Esophagus squamous epithelium (tissue), 5 donors: ENCODE measurements around the gene ABCA5. TPM values are rescaled to one million over a fixed set of nuclear protein-coding genes. Genes with fewer than 3 reads are reported as not detected.

Experiments used
- DNase-seq: peaks from one replicate; lab custom pipeline; 2025; lab: John Stamatoyannopoulos, UW
- H3K27ac ChIP-seq, 4 donors: fragments of 200-600 bp; sonication (generic); one replicate each; pipeline ENCODE4 v1.5.1; 2016 to 2019; ENCODE audit warnings: mild to moderate bottlenecking in 1 of 4
- H3K27me3 ChIP-seq, 4 donors: fragments of 200-600 bp; sonication (generic); 1 replicate in 3 of 4; 2 replicates in 1 of 4; pipeline versions ENCODE4 v1.5.1 to v1.6.0; 2017 to 2021; ENCODE audit warnings: antibody characterized with exemption in 1 of 4
- H3K36me3 ChIP-seq, 3 donors: fragments of 200-600 bp; sonication (generic); one replicate each; pipeline ENCODE4 v1.5.1; 2016 to 2019
- H3K4me1 ChIP-seq, 3 donors: fragments of 200-600 bp; sonication (generic); one replicate each; pipeline ENCODE4 v1.5.1; 2017 to 2019
- H3K4me3 ChIP-seq, 4 donors: fragments of 200-600 bp; sonication (generic); 1 replicate in 3 of 4; 2 replicates in 1 of 4; pipeline ENCODE4 v1.5.1; 2016 to 2019; ENCODE audit warnings: mild to moderate bottlenecking in 2 of 4, moderate library complexity in 1 of 4
- H3K9me3 ChIP-seq, 3 donors: fragments of 200-600 bp; sonication (generic); one replicate each; pipeline ENCODE4 v1.5.1; 2016 to 2019
- POLR2A ChIP-seq, 4 donors: fragments of 450-650 bp; IDR thresholded peaks; one replicate each; pipeline ENCODE4 v1.6.1; 2017; ENCODE audit warnings: antibody characterized with exemption in 4 of 4, mild to moderate bottlenecking in 4 of 4, moderate library complexity in 3 of 4
- WGBS, 2 donors: methylation state at CpG; one replicate each; pipeline ENCODE4 v1.1.5; 2018; 5-methylcytosine and 5-hydroxymethylcytosine counted together
- intact Hi-C: fragments of 100-400 bp; cut with DNase I; formaldehyde crosslinking; loops from one replicate; pipeline ENCODE4 v1.15.0; 2022
- total RNA-seq, 4 donors: library from RNA; depleted of rRNA; stranded (reverse); fragments of >200 nt; gene quantifications; one replicate each; pipeline ENCODE4 v1.1.0, GENCODE V29; 2016
- TF ChIP-seq, protein P1 (sequence below), 6 experiments: fragments of 450-650 bp in 4 of 6; fragments of 200-600 bp in 2 of 6; sonication (generic) in 2 of 6; IDR thresholded peaks; one replicate each; pipeline ENCODE4 v1.5.1; 2016 to 2019; ENCODE audit warnings: antibody characterized with exemption in 6 of 6, mild to moderate bottlenecking in 4 of 6, moderate library complexity in 4 of 6
- donor health status: DM: yes; HTN: yes; CAD: no.

The ABCA5 gene
- total RNA-seq, 4 donors from 2014 or later: 20.0 to 60.7 (median 28.1) TPM

DNA sequence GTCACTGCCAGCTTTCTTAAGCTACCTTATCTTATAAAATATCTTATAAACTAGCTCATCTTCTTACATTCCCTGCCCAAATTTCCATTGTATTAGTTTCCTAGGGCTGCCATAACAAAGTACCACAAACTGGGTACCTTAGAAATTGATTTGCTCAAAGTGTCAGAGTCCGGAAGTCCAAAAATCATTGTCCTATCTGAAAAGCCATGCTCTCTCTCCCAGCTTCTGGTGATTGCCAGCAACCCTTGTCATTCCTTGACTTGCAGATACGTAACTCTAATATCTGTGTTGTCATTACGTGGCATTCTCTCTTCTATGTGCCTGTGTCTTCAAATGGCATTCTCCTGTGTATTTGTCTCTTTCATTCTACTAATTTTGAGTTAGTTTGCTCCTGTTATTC lies 96.0 kb downstream of the ABCA5 start:
- WGBS, 2 donors: 83 to 93% methylated on average over 3 of the region's 3 CpGs
- intact Hi-C loops: loop anchor here (5.0 kb wide), 1 partner anchor 454 kb away; no protein-coding TSS in a partner anchor
- TF ChIP-seq, protein P1, sequence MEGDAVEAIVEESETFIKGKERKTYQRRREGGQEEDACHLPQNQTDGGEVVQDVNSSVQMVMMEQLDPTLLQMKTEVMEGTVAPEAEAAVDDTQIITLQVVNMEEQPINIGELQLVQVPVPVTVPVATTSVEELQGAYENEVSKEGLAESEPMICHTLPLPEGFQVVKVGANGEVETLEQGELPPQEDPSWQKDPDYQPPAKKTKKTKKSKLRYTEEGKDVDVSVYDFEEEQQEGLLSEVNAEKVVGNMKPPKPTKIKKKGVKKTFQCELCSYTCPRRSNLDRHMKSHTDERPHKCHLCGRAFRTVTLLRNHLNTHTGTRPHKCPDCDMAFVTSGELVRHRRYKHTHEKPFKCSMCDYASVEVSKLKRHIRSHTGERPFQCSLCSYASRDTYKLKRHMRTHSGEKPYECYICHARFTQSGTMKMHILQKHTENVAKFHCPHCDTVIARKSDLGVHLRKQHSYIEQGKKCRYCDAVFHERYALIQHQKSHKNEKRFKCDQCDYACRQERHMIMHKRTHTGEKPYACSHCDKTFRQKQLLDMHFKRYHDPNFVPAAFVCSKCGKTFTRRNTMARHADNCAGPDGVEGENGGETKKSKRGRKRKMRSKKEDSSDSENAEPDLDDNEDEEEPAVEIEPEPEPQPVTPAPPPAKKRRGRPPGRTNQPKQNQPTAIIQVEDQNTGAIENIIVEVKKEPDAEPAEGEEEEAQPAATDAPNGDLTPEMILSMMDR (IDR thresholded peaks at IDR 0.05): no peak
- no peak for TF ChIP-seq POLR2A (IDR thresholded peaks at IDR 0.05)
- H3K4me1 ChIP-seq: peaks cover 0 to 10% (median 0%) of the 10 kb centered on the region in 3 donors
- H3K9me3 ChIP-seq: peaks cover 0 to 13% (median 8%) of the 10 kb centered on the region in 3 donors
- no peak for DNase-seq
- no peak overlapping the region for H3K4me3 ChIP-seq
- no peaks in the 10 kb centered on the region for H3K27me3 ChIP-seq
- H3K36me3 ChIP-seq: no peaks in the 10 kb centered on the region
- no peak overlapping the region for H3K27ac ChIP-seq

DNA sequence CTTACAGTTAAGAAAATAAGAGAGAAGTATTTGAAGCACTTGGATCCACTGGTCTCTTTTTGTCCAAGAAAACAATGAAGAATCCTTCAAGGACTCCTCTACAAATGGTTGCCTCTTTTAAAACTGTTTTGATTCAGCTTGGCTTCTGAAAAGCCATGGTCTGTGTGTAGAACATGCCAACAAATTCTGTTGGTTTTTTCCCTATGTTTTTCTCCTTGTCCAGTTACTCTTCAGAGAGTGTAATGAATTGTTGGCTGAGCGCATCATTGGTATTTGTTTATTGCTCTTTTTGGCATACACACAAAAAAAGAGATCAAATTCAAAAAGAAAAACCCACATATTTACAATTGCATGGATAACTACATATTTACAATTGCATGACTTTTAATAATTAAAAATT lies 98.4 kb downstream of the ABCA5 start, which contains the start of gene ABCA10:
Gene ABCA10 (minus strand): TSS at position 249 of the 400 bp plus-strand sequence. CDS start 3,466 bp downstream, outside the sequence.
- 63 to 86% methylated on average over 1 of the region's 1 CpG for WGBS, 2 donors
- Histone ChIP-seq H3K27ac (peak within 1 kb of the TSS in 2 of 4 donors; percentile 4 to 17), H3K4me3 (peak within 1 kb of the TSS in 3 of 4 donors; percentile 13 to 37 (median 17))

DNA sequence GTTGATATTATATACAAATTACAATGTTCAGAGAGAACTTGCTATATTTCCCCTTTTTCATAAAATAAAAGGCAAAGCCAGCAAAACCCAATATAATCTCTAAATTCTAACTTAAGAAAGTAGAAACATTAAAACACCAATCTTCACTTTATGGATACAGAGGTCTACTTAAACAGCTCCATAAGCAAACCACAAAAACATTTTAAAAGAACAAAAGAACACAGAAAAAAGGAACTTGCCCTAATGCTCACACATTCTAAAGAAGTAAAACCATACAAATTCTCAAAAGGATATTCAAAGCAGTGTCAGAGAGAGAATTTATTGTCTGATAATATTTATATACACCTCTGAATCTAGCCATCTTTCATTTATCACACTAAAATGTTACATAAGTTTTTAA lies 98.9 kb downstream of the ABCA5 start:
- peaks cover 0 to 8% (median 8%) of the 10 kb centered on the region in 3 donors for H3K9me3 ChIP-seq
- no peaks in the 10 kb centered on the region for H3K4me1 ChIP-seq
- intact Hi-C loops: no loop called here
- H3K36me3 ChIP-seq: no peaks in the 10 kb centered on the region
- no peak for DNase-seq
- H3K27ac ChIP-seq: peak overlapping the region in 2 of 4 donors; percentile 4 to 17
- H3K4me3 ChIP-seq: peak overlapping the region in 3 of 4 donors; percentile 13 to 37 (median 17)
- H3K27me3 ChIP-seq: no peaks in the 10 kb centered on the region
- no peak for TF ChIP-seq POLR2A (IDR thresholded peaks at IDR 0.05)
- TF ChIP-seq, protein P1 (IDR thresholded peaks at IDR 0.05): no peak

More for the DNA sequence above, 98.4 kb downstream of the ABCA5 start, which contains the start of gene ABCA10:
- TF ChIP-seq, protein P1 (IDR thresholded peaks at IDR 0.05): no peak
- no peak for TF ChIP-seq POLR2A (IDR thresholded peaks at IDR 0.05)
- intact Hi-C loops: no loop called here
- no peak for DNase-seq
- H3K9me3 ChIP-seq: peaks cover 0 to 11% (median 8%) of the 10 kb centered on the region in 3 donors
- no peaks in the 10 kb centered on the region for H3K36me3 ChIP-seq
- no peaks in the 10 kb centered on the region for H3K27me3 ChIP-seq
- no peaks in the 10 kb centered on the region for H3K4me1 ChIP-seq

DNA sequence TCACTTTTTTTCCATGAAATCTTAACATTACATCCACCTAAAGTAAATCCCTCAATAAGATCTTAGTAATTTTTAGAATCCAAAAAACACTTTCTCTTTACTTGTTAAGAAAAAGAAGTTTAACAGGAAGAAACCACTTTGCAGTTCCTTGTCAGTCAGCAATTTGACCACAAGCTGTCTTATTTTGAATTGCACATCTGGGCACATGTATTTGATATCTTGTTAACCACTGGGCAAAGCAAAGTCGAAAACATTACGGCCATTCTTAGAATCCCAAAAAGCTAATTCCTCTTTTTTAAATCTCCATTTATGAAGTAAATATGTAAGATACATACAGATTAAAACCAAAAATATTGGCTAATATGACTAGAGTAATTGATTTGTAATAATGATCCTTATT lies 99.4 kb downstream of the ABCA5 start:
- H3K4me1 ChIP-seq: no peaks in the 10 kb centered on the region
- WGBS, 2 donors: 54 to 67% methylated on average over 2 of the region's 2 CpGs
- H3K27me3 ChIP-seq: no peaks in the 10 kb centered on the region
- H3K36me3 ChIP-seq: no peaks in the 10 kb centered on the region
- H3K9me3 ChIP-seq: peaks cover 0 to 6% (median 4%) of the 10 kb centered on the region in 3 donors
- peak overlapping the region in 2 of 4 donors; percentile 17 to 37 for H3K4me3 ChIP-seq
- no peak for TF ChIP-seq POLR2A (IDR thresholded peaks at IDR 0.05)
- TF ChIP-seq, protein P1 (IDR thresholded peaks at IDR 0.05): no peak
- DNase-seq: no peak
- peak overlapping the region in 2 of 4 donors; percentile 4 to 17 for H3K27ac ChIP-seq
- intact Hi-C loops: no loop called here

DNA sequence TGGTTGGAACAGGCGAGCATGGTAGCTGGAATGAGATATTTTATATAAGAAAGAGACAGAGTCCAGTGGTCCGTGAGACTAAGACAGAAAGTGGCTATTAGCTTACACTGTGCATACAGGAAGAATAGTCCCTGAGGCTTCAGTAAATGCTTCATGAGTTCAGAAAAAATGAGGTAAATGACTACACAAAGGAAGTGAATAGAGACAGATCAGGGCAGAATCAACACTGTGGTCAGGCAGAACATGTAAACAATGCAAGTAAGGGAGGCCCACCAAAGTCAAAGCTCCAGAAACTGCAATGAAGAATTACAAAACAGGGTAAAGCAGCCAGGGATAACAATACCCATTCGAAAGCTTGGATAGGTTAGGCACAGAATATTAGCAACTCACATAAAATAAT lies 103.1 kb downstream of the ABCA5 start:
- no peaks in the 10 kb centered on the region for H3K9me3 ChIP-seq
- peaks cover 0 to 8% (median 0%) of the 10 kb centered on the region in 3 donors for H3K36me3 ChIP-seq
- no peak for TF ChIP-seq POLR2A (IDR thresholded peaks at IDR 0.05)
- TF ChIP-seq, protein P1 (IDR thresholded peaks at IDR 0.05): no peak
- no peaks in the 10 kb centered on the region for H3K4me1 ChIP-seq
- H3K27ac ChIP-seq: peak overlapping the region in 1 of 4 donors; percentile 15
- H3K4me3 ChIP-seq: no peak overlapping the region
- 60 to 78% methylated on average over 3 of the region's 3 CpGs for WGBS, 2 donors
- intact Hi-C loops: no loop called here
- no peak for DNase-seq
- no peaks in the 10 kb centered on the region for H3K27me3 ChIP-seq
